HCT116 (cell line): ENCODE data around the gene WDR88. TPM values are rescaled to one million over a fixed set of nuclear protein-coding genes. Genes with fewer than 3 reads are reported as not detected.

Experiments used
- ATAC-seq: fragments of 200-7000 bp; cut with Tn5 transposase; 2 replicates; pipeline ENCODE4 v1.9.1; 2020; ENCODE audit warnings: mild to moderate bottlenecking, moderate library complexity
- BruUV-seq: library from RNA; stranded (reverse); fragments of 400-500 nt; replicated peaks from 2 replicates; lab custom pipeline; 2021; lab: Mats Ljungman, UMichigan
- CTCF ChIA-PET: fragments of 300-600 bp; sonication (Branson Sonifier 250); formaldehyde crosslinking; loops from one replicate; lab custom pipeline; 2021; ENCODE audit warnings: antibody characterized with exemption; lab: Charles Lee
- POLR2A ChIA-PET: fragments of 300-600, 350-600 bp; sonication (Branson Sonifier 250); formaldehyde crosslinking; loops from one replicate; lab custom pipeline; 2021; ENCODE audit warnings: antibody characterized with exemption; lab: Charles Lee
- RAD21 ChIA-PET, 2 experiments: fragments of 300-600 bp; sonication (Branson Sonifier 250); formaldehyde crosslinking; loops; one replicate each; lab custom pipeline; 2023; ENCODE audit warnings: low total read pairs in 2 of 2; ENCODE audit not compliant: uncharacterized antibody in 2 of 2, unreplicated experiment in 2 of 2, low non-redundant PET in 1 of 2; lab: Charles Lee
- DNase-seq: peaks from one replicate; pipeline ENCODE4 v3.0.0-alpha.2; 2010; ENCODE audit warnings: low read depth, low spot score
- H2AFZ ChIP-seq: fragments of 200-600 bp; shearing (Covaris generic), sonication (generic); 2 replicates; pipeline ENCODE4 v1.6.1; 2017; ENCODE audit warnings: low read depth, mixed run types, mixed read lengths, antibody characterized with exemption, low read length; ENCODE audit not compliant: poor library complexity, severe bottlenecking
- H3K27ac ChIP-seq: 2 replicates; pipeline ENCODE4 v1.5.1; 2012; ENCODE audit warnings: low read depth, low read length
- H3K27me3 ChIP-seq: fragments of 200-600 bp; sonication (generic); 2 replicates; pipeline ENCODE4 v1.6.1; 2016; ENCODE audit warnings: mixed run types, low read length, mixed read lengths; ENCODE audit not compliant: insufficient read depth
- H3K36me3 ChIP-seq, 2 experiments: fragments of 200-500 bp in 1 of 2; fragments of 200-600 bp in 1 of 2; sonication (Bioruptor generic) in 1 of 2; sonication (generic) in 1 of 2; 2 replicates each; pipeline versions ENCODE4 v1.5.1 to v1.6.1; 2014 to 2016; ENCODE audit warnings: low read length in 2 of 2, inconsistent platforms in 1 of 2, mixed read lengths in 1 of 2, mixed run types in 1 of 2; ENCODE audit not compliant: insufficient read depth in 2 of 2, control insufficient read depth in 1 of 2
- H3K4me1 ChIP-seq, 2 experiments: fragments of 200-600 bp in 1 of 2; sonication (generic) in 1 of 2; 2 replicates each; pipeline versions ENCODE4 v1.5.1 to v1.6.1; 2012 to 2017; ENCODE audit warnings: low read length in 2 of 2, inconsistent platforms in 1 of 2, mild to moderate bottlenecking in 1 of 2, mixed read lengths in 1 of 2, mixed run types in 1 of 2, moderate library complexity in 1 of 2; ENCODE audit not compliant: insufficient read depth in 2 of 2, control insufficient read depth in 1 of 2
- H3K4me2 ChIP-seq: fragments of 200-600 bp; sonication (generic); 2 replicates; pipeline ENCODE4 v1.6.1; 2017; ENCODE audit warnings: mixed run types, low read length, mixed read lengths
- H3K4me3 ChIP-seq, 2 experiments: fragments of 200-600 bp in 1 of 2; sonication (generic) in 1 of 2; replicated peaks in 1 of 2; 2 replicates each; pipeline ENCODE4 v1.5.1; 2011 to 2016; ENCODE audit warnings: low read length in 2 of 2, control low read depth in 1 of 2, low read depth in 1 of 2, mild to moderate bottlenecking in 1 of 2, mixed read lengths in 1 of 2, mixed run types in 1 of 2
- H3K79me2 ChIP-seq: fragments of 200-600 bp; sonication (generic); 2 replicates; pipeline ENCODE4 v1.6.1; 2017; ENCODE audit warnings: mild to moderate bottlenecking, mixed run types, low read length, moderate library complexity, mixed read lengths; ENCODE audit not compliant: insufficient read depth
- H3K9ac ChIP-seq: fragments of 200-600 bp; sonication (generic); 2 replicates; pipeline ENCODE4 v1.6.1; 2016; ENCODE audit warnings: low read length, mixed read lengths
- H3K9me2 ChIP-seq: fragments of 200-600 bp; sonication (generic), shearing (Covaris generic); 2 replicates; pipeline ENCODE4 v1.6.1; 2017; ENCODE audit warnings: mixed run types, mild to moderate bottlenecking, moderate library complexity; ENCODE audit not compliant: insufficient read depth
- H3K9me3 ChIP-seq, 2 experiments: fragments of 200-500 bp in 1 of 2; fragments of 200-600 bp in 1 of 2; sonication (Bioruptor generic) in 1 of 2; sonication (generic) in 1 of 2; 2 replicates each; pipeline ENCODE4 v1.6.1; 2014 to 2017; ENCODE audit warnings: low read length in 2 of 2, mixed read lengths in 2 of 2, inconsistent platforms in 1 of 2, low read depth in 1 of 2, mild to moderate bottlenecking in 1 of 2, mixed run types in 1 of 2, moderate library complexity in 1 of 2; ENCODE audit not compliant: control insufficient read depth in 1 of 2, insufficient read depth in 1 of 2
- H4K20me1 ChIP-seq: fragments of 200-600 bp; sonication (generic), shearing (Covaris generic); 2 replicates; pipeline ENCODE4 v1.6.1; 2017; ENCODE audit warnings: mixed run types, mild to moderate bottlenecking, moderate library complexity; ENCODE audit not compliant: insufficient read depth
- CBX3 ChIP-seq: IDR thresholded peaks from 2 replicates; pipeline ENCODE4 v1.6.1; 2012; ENCODE audit warnings: low read depth
- ELF1 ChIP-seq: IDR thresholded peaks from 2 replicates; pipeline ENCODE4 v1.6.1; 2012; ENCODE audit warnings: low read depth, borderline replicate concordance
- FOSL1 ChIP-seq: IDR thresholded peaks from 2 replicates; pipeline ENCODE4 v1.6.1; 2012; ENCODE audit warnings: low read depth
- JUND ChIP-seq: IDR thresholded peaks from 2 replicates; pipeline ENCODE4 v1.6.1; 2012
- SIN3A ChIP-seq: IDR thresholded peaks from 2 replicates; pipeline ENCODE4 v1.6.1; 2012; ENCODE audit warnings: low read depth
- SP1 ChIP-seq: IDR thresholded peaks from 2 replicates; pipeline ENCODE4 v1.6.1; 2012; ENCODE audit warnings: low read depth
- TCF7L2 ChIP-seq: IDR thresholded peaks from 2 replicates; pipeline ENCODE4 v1.7.0; 2011; ENCODE audit warnings: borderline replicate concordance, inconsistent platforms; ENCODE audit not compliant: insufficient read depth, insufficient read length; ENCODE audit errors: extremely low read depth
- ZBTB33 ChIP-seq: IDR thresholded peaks from 2 replicates; pipeline ENCODE4 v1.6.1; 2011; ENCODE audit warnings: mild to moderate bottlenecking, low read length, moderate library complexity; ENCODE audit not compliant: insufficient replicate concordance; ENCODE audit errors: extremely low read depth
- intact Hi-C: fragments of 100-400 bp; cut with micrococcal nuclease; formaldehyde crosslinking; loops from 2 replicates; pipeline ENCODE4 v1.10.0; 2022
- total RNA-seq: library from RNA; stranded (reverse); gene quantifications from one replicate; pipeline ENCODE4 v1.2.1, GENCODE V29; 2021; ENCODE audit not compliant: unreplicated experiment

WDR88 gene
- total RNA-seq, 1 experiment from 2014 or later = not detected

- Histone ChIP-seq H3K4me1 (peaks cover 0 to 5% of the 10 kb centered on the region in 2 experiments; a peak in 2 of 4 replicates), H3K9me2 (no peaks in the 10 kb centered on the region), H3K9me3 (no peaks in the 10 kb centered on the region), H3K27me3 (no peaks in the 10 kb centered on the region), H3K4me2 (no peak overlapping the region), H4K20me1 (no peaks in the 10 kb centered on the region), H3K9ac (no peak overlapping the region), H2AFZ (no peak overlapping the region), H3K36me3 (peaks cover 0 to 6% of the 10 kb centered on the region in 2 experiments; a peak in 2 of 4 replicates), H3K4me3 (no peak overlapping the region), H3K79me2 (no peaks in the 10 kb centered on the region; the same call in 1 of the 2 replicates), H3K27ac (no peak overlapping the region)
- DNase-seq = no peak
- ChIA-PET RAD21 (no interaction called here), POLR2A (no interaction called here), CTCF (no interaction called here)
- TF ChIP-seq ZBTB33 (no peak), JUND (no peak), CBX3 (no peak), FOSL1 (no peak), TCF7L2 (no peak), SIN3A (no peak), ELF1 (no peak), SP1 (no peak)
- BruUV-seq = no TSS peak
- intact Hi-C loops = no loop called here
- ATAC-seq = no peak
Measured at GRCh38 chr19:33202546-33203507, 70.9 kb downstream of the WDR88 start.
